GM12878 (cell line): Measurements from ENCODE around the gene GLIPR2.

ENCODE experiments used
- BCL3 ChIP-seq: IDR thresholded peaks from 2 replicates; pipeline ENCODE4 v1.6.1; 2011; ENCODE audit warnings: borderline replicate concordance, low read depth, mild to moderate bottlenecking, moderate library complexity, low read length; ENCODE audit not compliant: insufficient read depth, poor library complexity, severe bottlenecking
- BHLHE40 ChIP-seq, 2 experiments: fragments of 450-650 bp in 1 of 2; IDR thresholded peaks; 2 replicates each; pipeline ENCODE4 v1.6.1; 2011 to 2017; ENCODE audit warnings: low read depth in 2 of 2, borderline replicate concordance in 1 of 2, improper control_type of control experiment in 1 of 2, low read length in 1 of 2, mild to moderate bottlenecking in 1 of 2
- CEBPB ChIP-seq, 2 experiments: fragments of 150-350 bp in 1 of 2; IDR thresholded peaks; 2 replicates each; pipeline ENCODE4 v1.6.1; 2012 to 2014; ENCODE audit warnings: low read depth in 2 of 2, low read length in 2 of 2, borderline replicate concordance in 1 of 2, inconsistent platforms in 1 of 2
- CTCF ChIP-seq, 3 experiments: IDR thresholded peaks in 2 of 3; conservative IDR thresholded peaks in 1 of 3; 2 replicates each; pipeline ENCODE4 v1.5.1; 2011; ENCODE audit warnings: low read depth in 3 of 3, low read length in 3 of 3, mild to moderate bottlenecking in 3 of 3, control low read depth in 2 of 3, moderate library complexity in 2 of 3, inconsistent platforms in 1 of 3, mixed read lengths in 1 of 3; ENCODE audit not compliant: control insufficient read depth in 2 of 3, insufficient read depth in 1 of 3; ENCODE audit errors: extremely low read depth in 1 of 3
- EP300 ChIP-seq, 2 experiments: fragments of 150-350 bp in 1 of 2; IDR thresholded peaks; 2 replicates each; pipeline ENCODE4 v1.6.1; 2011 to 2012; ENCODE audit warnings: low read depth in 2 of 2, low read length in 2 of 2, borderline replicate concordance in 1 of 2, improper control_type of control experiment in 1 of 2, inconsistent platforms in 1 of 2; ENCODE audit not compliant: control insufficient read depth in 1 of 2
- RFX5 ChIP-seq: IDR thresholded peaks from 2 replicates; pipeline ENCODE4 v1.6.1; 2011; ENCODE audit warnings: low read depth, low read length, improper control_type of control experiment
- SMAD5 ChIP-seq: IDR thresholded peaks from 2 replicates; pipeline ENCODE4 v1.6.1; 2016; ENCODE audit warnings: antibody characterized with exemption, low read depth
- YY1 ChIP-seq: IDR thresholded peaks from 2 replicates; pipeline ENCODE4 v1.6.1; 2011; ENCODE audit warnings: low read depth, mild to moderate bottlenecking, low read length
- ZBTB11 ChIP-seq: fragments of 450-650 bp; formaldehyde crosslinking; IDR thresholded peaks from 2 replicates; pipeline ENCODE4 v1.5.0; 2022; ENCODE audit warnings: mild to moderate bottlenecking, missing genetic modification characterization

- TF ChIP-seq EP300 (IDR thresholded peaks at IDR 0.05; ENCODE audit: borderline replicate concordance in 1 of 2, control insufficient read depth in 1 of 2, low read depth in 2 of 2, low read length in 2 of 2) (no peak), YY1 (no peak), ZBTB11 (CRISPR knock-in tag) (no peak), CEBPB (IDR thresholded peaks at IDR 0.05; ENCODE audit: borderline replicate concordance in 1 of 2, low read depth in 2 of 2, low read length in 2 of 2) (no peak), CTCF (IDR thresholded peaks at IDR 0.05 in 2 of 3, conservative IDR thresholded peaks at IDR 0.05 in 1 of 3; ENCODE audit: control insufficient read depth in 2 of 3, extremely low read depth in 1 of 3, insufficient read depth in 1 of 3, low read depth in 3 of 3, low read length in 3 of 3) (no peak), BHLHE40 (IDR thresholded peaks at IDR 0.05; ENCODE audit: borderline replicate concordance in 1 of 2, low read depth in 2 of 2, low read length in 1 of 2) (no peak), BCL3 (no peak), SMAD5 (no peak), RFX5 (no peak)
Observed at GRCh38 chr9:36091026-36091953, 45.2 kb upstream of the GLIPR2 start.
